ENCODE data around the gene YIPF5. TPM values are rescaled to one million over a fixed set of nuclear protein-coding genes. Genes with fewer than 3 reads are reported as not detected.

YIPF5 gene
- total RNA-seq (10 to 100 TPM; 27.0 to 41.6 (median 34.8) TPM), polyA plus RNA-seq (10 to 100 TPM in 1 of 2 donors, 1 to 10 TPM in 1; 5.6 to 13.9 TPM)

DNA sequence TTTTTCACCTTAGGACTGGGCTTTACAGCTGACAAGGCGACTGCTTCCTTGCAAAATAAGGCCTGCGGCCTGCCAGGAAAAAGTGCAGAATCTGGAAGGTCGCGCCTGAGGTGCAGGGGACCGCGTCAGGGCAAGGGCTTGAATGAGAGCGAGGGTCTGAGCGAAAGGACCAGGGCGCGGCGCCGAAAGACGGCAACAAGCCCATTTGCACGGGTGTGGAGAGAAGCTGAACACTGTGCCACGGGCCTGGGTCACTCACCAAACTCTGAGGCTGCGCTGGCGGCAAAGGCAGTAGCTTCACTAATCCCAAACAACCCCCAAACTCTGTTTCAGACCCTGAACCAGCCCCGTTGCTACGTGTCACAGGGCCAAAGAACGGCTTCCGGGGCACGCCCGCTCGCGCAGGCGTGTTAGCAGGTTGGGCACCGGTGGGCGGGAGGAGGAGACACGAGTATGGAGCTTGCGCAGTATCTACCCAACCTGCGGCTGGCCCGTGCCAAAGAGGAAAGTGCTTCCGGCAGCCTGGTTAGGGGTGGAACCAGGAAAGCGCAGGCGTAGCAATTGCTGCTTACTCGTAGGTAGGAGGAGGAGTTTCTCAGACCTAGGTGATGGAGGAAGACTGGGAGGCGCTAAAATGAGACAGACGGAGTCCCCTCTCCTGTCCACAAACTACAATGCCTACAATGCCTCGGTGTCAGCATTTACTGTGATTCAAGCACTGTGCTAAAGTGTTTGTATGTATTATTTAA is at the start of gene YIPF5, which contains the start of gene KCTD16:
Gene YIPF5, minus strand, starts transcription at position 384 of the 749 bp plus-strand sequence. CDS start 704 bp downstream, outside the sequence.
Gene KCTD16, plus strand, starts transcription at position 598 of the 749 bp plus-strand sequence.
- no peaks in the 10 kb centered on the region for H3K27me3 ChIP-seq
- TF ChIP-seq, protein P1, sequence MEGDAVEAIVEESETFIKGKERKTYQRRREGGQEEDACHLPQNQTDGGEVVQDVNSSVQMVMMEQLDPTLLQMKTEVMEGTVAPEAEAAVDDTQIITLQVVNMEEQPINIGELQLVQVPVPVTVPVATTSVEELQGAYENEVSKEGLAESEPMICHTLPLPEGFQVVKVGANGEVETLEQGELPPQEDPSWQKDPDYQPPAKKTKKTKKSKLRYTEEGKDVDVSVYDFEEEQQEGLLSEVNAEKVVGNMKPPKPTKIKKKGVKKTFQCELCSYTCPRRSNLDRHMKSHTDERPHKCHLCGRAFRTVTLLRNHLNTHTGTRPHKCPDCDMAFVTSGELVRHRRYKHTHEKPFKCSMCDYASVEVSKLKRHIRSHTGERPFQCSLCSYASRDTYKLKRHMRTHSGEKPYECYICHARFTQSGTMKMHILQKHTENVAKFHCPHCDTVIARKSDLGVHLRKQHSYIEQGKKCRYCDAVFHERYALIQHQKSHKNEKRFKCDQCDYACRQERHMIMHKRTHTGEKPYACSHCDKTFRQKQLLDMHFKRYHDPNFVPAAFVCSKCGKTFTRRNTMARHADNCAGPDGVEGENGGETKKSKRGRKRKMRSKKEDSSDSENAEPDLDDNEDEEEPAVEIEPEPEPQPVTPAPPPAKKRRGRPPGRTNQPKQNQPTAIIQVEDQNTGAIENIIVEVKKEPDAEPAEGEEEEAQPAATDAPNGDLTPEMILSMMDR (IDR thresholded peaks at IDR 0.05), result no peak
- WGBS, 2 donors, result 0% methylated on average over 39 of the region's 39 CpGs
- no peaks in the 10 kb centered on the region for H3K9me3 ChIP-seq
- DNase-seq, result peak; percentile 94 to 99 (median 97)
- ATAC-seq, result peak; percentile 99 to 100 (median 99)
- peaks cover 0 to 6% (median 0%) of the 10 kb centered on the region in 3 donors for H3K36me3 ChIP-seq
- H3K4me1 ChIP-seq, result peaks cover 9 to 24% (median 21%) of the 10 kb centered on the region in 3 donors
- peak; percentile 92 for FAIRE-seq
- peak within 1 kb of the TSS; percentile 48 to 78 (median 68) for H3K27ac ChIP-seq
- H3K4me3 ChIP-seq, result peak within 1 kb of the TSS; percentile 72 to 82 (median 78)
- intact Hi-C loops (cut with DNase I), result no loop called here

DNA sequence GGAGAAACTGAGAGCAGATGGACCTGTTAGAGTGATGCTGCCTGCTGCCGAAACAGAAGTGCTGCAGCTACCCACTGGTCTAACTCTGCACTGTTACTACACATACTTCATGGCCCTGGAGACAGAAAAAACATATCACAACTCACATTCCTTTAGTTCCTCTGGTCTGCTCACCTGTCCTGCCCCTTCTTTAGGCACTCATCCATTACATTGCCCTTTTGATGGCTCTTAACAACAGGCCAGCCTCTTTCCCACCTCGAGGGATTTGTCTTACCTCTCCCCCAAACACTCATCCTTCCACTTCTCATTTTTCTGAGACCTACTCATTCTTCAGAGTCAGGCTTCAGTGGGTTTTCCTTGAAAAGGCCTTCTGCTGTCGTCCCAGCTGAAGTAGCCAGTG is 49.4 kb upstream of the YIPF5 start:
- Histone ChIP-seq H3K4me3 (no peak overlapping the region), H3K9me3 (no peaks in the 10 kb centered on the region), H3K27ac (no peak overlapping the region), H3K36me3 (no peaks in the 10 kb centered on the region), H3K4me1 (peaks cover 0 to 15% (median 7%) of the 10 kb centered on the region in 3 donors), H3K27me3 (no peaks in the 10 kb centered on the region)
- DNase-seq, result no peak
- intact Hi-C loops (cut with DNase I), result no loop called here
- ATAC-seq, result no peak
- 71 to 74% methylated on average over 3 of the region's 3 CpGs for WGBS, 2 donors
- FAIRE-seq, result no peak
- TF ChIP-seq, protein P1 (IDR thresholded peaks at IDR 0.05), result no peak

GRCh38 chr5:144210655-144211054 is 40.2 kb upstream of the YIPF5 start:
- H3K27ac ChIP-seq, result no peak overlapping the region
- DNase-seq (no peak), FAIRE-seq (no peak), ATAC-seq (no peak)
- no peak overlapping the region for H3K4me3 ChIP-seq
- 56 to 72% methylated on average over 1 of the region's 1 CpG for WGBS, 2 donors
- H3K9me3 ChIP-seq, result no peaks in the 10 kb centered on the region
- peaks cover 0 to 12% (median 0%) of the 10 kb centered on the region in 3 donors for H3K4me1 ChIP-seq
- H3K36me3 ChIP-seq, result no peaks in the 10 kb centered on the region
- intact Hi-C loops (cut with DNase I), result no loop called here
- TF ChIP-seq, protein P1 (IDR thresholded peaks at IDR 0.05), result no peak
- H3K27me3 ChIP-seq, result no peaks in the 10 kb centered on the region

GRCh38 chr5:144209361-144209760 is 38.9 kb upstream of the YIPF5 start:
- Histone ChIP-seq H3K27me3 (no peaks in the 10 kb centered on the region), H3K36me3 (no peaks in the 10 kb centered on the region), H3K27ac (no peak overlapping the region), H3K9me3 (no peaks in the 10 kb centered on the region), H3K4me1 (peaks cover 0 to 12% (median 0%) of the 10 kb centered on the region in 3 donors), H3K4me3 (peak overlapping the region in 2 of 4 donors; percentile 54 to 57)
- FAIRE-seq (no peak), ATAC-seq (no peak), DNase-seq (no peak)
- 41 to 51% methylated on average over 4 of the region's 4 CpGs for WGBS, 2 donors
- intact Hi-C loops (cut with DNase I), result no loop called here
- TF ChIP-seq, protein P1 (IDR thresholded peaks at IDR 0.05), result no peak
